ENCODE measurements around the gene UTP14A.

- TF ChIP-seq POLR2AphosphoS5 (IDR thresholded peaks at IDR 0.05; ENCODE audit: borderline replicate concordance, low read depth, low read length) (no peak), EZH2 (IDR thresholded peaks at IDR 0.05) (no peak), FOXP2 (optimal IDR thresholded peaks at IDR 0.05; ENCODE audit: control extremely low read depth, extremely low read length, insufficient read depth) (no peak)
These were observed 32.1 kb downstream of the UTP14A start for GRCh38 chrX:129938081-129938480.

All from SK-N-MC (cell line).